Hepatocyte (in vitro differentiated cells): ENCODE measurements around the gene NCMAP. TPM values are rescaled to one million over a fixed set of nuclear protein-coding genes. Genes with fewer than 3 reads are reported as not detected.

ENCODE experiments used
- DNase-seq: peaks from one replicate; pipeline ENCODE4 v3.0.0-alpha.2; 2016; ENCODE audit warnings: low spot score
- H2AFZ ChIP-seq: fragments of 200-600 bp; sonication (generic); 2 replicates; pipeline ENCODE4 v1.6.0; 2016; ENCODE audit warnings: antibody characterized with exemption, mild to moderate bottlenecking
- H3K27ac ChIP-seq: fragments of 200-600 bp; sonication (generic); 2 replicates; pipeline ENCODE4 v1.5.1; 2016; ENCODE audit warnings: mild to moderate bottlenecking
- H3K27me3 ChIP-seq: fragments of 200-600 bp; sonication (generic); 2 replicates; pipeline ENCODE4 v1.6.1; 2016
- H3K36me3 ChIP-seq: fragments of 200-600 bp; sonication (generic); replicated peaks from 2 replicates; pipeline ENCODE4 v1.5.1; 2016; ENCODE audit warnings: low read depth; ENCODE audit not compliant: insufficient read depth
- H3K4me1 ChIP-seq: fragments of 200-600 bp; sonication (generic); 2 replicates; pipeline ENCODE4 v1.5.1; 2016; ENCODE audit warnings: mild to moderate bottlenecking, moderate library complexity; ENCODE audit not compliant: insufficient read depth
- H3K4me2 ChIP-seq: fragments of 200-600 bp; sonication (generic); 2 replicates; pipeline ENCODE4 v1.6.0; 2016
- H3K4me3 ChIP-seq: fragments of 200-600 bp; sonication (generic); 2 replicates; pipeline ENCODE4 v1.5.1; 2016; ENCODE audit warnings: mild to moderate bottlenecking
- H3K79me2 ChIP-seq: fragments of 200-600 bp; sonication (generic); 2 replicates; pipeline ENCODE4 v1.6.0; 2017; ENCODE audit warnings: mild to moderate bottlenecking
- H3K9me2 ChIP-seq: fragments of 200-600 bp; sonication (generic); replicated peaks from 2 replicates; pipeline ENCODE4 v1.6.0; 2017; ENCODE audit warnings: mild to moderate bottlenecking; ENCODE audit not compliant: insufficient read depth
- H3K9me3 ChIP-seq: fragments of 200-600 bp; sonication (generic); 2 replicates; pipeline ENCODE4 v1.5.1; 2016; ENCODE audit warnings: low read depth, mild to moderate bottlenecking
- H4K20me1 ChIP-seq: fragments of 200-600 bp; sonication (generic); 2 replicates; pipeline ENCODE4 v1.6.0; 2016; ENCODE audit warnings: mild to moderate bottlenecking; ENCODE audit not compliant: insufficient read depth, poor library complexity, severe bottlenecking
- EZH2 ChIP-seq: fragments of 200-600 bp; sonication (generic); IDR thresholded peaks from 2 replicates; pipeline ENCODE4 v1.6.1; 2016; ENCODE audit warnings: antibody characterized with exemption, mild to moderate bottlenecking, borderline replicate concordance
- EZH2phosphoT487 ChIP-seq: fragments of 200-600 bp; sonication (generic); IDR thresholded peaks from one replicate; pipeline ENCODE4 v1.6.1; 2018; ENCODE audit warnings: antibody characterized with exemption, mild to moderate bottlenecking, low read depth, moderate library complexity; ENCODE audit not compliant: unreplicated experiment, severe bottlenecking
- WGBS: methylation state at CpG from one replicate; pipeline ENCODE4 v1.1.6; 2016; ENCODE audit warnings: low lambda C conversion rate; ENCODE audit errors: missing lambda C conversion rate; 5-methylcytosine and 5-hydroxymethylcytosine counted together
- polyA plus RNA-seq: library from polyadenylated mRNA; unstranded; fragments of >200 nt; fragmentation: Nextera tagmentation; extraction: Ambion mirVana; gene quantifications from 2 replicates; pipeline ENCODE4 v1.2.1, GENCODE V29; 2016
- total RNA-seq: library from RNA; depleted of rRNA; stranded (reverse); fragments of >200 nt; gene quantifications from 2 replicates; pipeline ENCODE4 v1.2.3, GENCODE V29; 2014
- TF ChIP-seq, protein P1 (sequence below): fragments of 200-600 bp; sonication (generic); IDR thresholded peaks from 2 replicates; pipeline ENCODE4 v1.5.1; 2016; ENCODE audit warnings: antibody characterized with exemption, mild to moderate bottlenecking; ENCODE audit not compliant: poor library complexity

Gene NCMAP
- total and polyA plus RNA-seq, 2 experiments from 2014 or later, result 3.5 to 6.3 TPM

DNA sequence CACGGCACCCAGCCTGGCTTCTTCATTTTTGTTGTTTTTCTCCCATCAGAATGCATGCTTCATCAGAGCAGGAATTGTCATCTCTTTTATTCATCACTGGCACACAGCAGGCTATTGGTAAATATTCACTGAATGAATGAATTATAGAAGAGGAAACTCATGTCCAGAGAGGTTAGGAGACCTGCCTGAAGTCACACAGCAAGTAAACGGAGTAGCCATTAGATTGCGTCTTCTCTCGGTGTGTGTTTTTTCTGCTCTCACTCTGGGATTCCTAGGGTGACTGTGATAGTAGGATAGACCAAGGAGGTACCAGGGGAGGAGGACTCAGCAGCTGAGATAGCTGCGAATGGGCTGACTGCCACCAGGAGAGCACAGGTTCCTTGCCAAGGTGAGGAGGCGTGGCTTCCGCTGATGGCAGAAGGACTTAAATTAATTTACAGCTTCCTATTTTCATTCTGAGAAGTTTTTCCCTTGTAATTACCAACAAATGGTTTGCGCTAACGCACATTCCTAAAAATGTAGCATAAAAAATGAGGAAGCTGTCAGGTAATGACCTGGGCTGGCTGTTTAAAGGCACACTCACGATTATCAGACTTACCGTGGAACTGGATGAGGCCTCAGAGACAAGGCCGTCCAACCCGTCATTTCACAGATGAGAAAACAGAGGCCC, 4.5 kb upstream of the NCMAP start:
- no peak for TF ChIP-seq EZH2phosphoT487
- TF ChIP-seq, protein P1, sequence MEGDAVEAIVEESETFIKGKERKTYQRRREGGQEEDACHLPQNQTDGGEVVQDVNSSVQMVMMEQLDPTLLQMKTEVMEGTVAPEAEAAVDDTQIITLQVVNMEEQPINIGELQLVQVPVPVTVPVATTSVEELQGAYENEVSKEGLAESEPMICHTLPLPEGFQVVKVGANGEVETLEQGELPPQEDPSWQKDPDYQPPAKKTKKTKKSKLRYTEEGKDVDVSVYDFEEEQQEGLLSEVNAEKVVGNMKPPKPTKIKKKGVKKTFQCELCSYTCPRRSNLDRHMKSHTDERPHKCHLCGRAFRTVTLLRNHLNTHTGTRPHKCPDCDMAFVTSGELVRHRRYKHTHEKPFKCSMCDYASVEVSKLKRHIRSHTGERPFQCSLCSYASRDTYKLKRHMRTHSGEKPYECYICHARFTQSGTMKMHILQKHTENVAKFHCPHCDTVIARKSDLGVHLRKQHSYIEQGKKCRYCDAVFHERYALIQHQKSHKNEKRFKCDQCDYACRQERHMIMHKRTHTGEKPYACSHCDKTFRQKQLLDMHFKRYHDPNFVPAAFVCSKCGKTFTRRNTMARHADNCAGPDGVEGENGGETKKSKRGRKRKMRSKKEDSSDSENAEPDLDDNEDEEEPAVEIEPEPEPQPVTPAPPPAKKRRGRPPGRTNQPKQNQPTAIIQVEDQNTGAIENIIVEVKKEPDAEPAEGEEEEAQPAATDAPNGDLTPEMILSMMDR, result no peak
- no peak for TF ChIP-seq EZH2
- H3K36me3 ChIP-seq, result no peaks in the 10 kb centered on the region
- H4K20me1 ChIP-seq, result no peaks in the 10 kb centered on the region
- H3K4me3 ChIP-seq, result no peak overlapping the region
- peak overlapping the region; percentile 74 for H3K27ac ChIP-seq
- H3K79me2 ChIP-seq, result no peaks in the 10 kb centered on the region
- H3K9me3 ChIP-seq, result no peaks in the 10 kb centered on the region
- H3K4me1 ChIP-seq, result peaks cover 23% of the 10 kb centered on the region
- H2AFZ ChIP-seq, result no peak overlapping the region
- no peaks in the 10 kb centered on the region for H3K9me2 ChIP-seq
- no peak for DNase-seq
- 75% methylated on average over 13 of the region's 13 CpGs for WGBS
- peaks cover 3% of the 10 kb centered on the region for H3K27me3 ChIP-seq
- peak overlapping the region; percentile 43 for H3K4me2 ChIP-seq

DNA sequence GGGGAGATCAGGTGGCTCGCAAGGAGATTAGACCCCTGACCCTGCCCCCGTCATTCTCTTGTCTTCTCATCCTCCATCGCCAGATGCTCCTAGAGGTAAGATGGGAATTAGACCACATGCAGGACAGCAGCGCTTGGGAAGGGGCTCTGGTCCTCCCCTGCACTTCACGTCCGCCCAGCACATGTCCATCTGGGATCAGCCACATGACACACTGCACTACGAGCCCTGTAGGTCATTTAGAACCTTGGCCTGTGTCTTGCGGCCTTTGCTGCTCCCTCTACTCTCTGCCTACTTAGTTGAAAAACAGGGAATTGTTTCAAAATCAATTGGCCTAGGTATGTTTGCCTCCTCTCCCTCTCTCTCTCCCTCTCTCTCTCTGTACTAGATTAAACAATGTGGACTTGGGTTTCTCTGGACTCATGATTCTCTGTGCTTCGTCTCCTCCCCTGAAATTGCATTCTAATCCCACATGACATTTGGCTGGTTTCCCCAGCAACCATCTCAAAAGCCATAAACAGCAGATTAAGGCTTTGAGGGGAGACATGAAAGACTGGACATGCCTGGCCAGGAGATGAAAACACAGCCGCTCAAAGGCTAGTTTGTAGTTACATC, 3.8 kb upstream of the NCMAP start:
- H2AFZ ChIP-seq, result no peak overlapping the region
- no peaks in the 10 kb centered on the region for H3K79me2 ChIP-seq
- TF ChIP-seq EZH2phosphoT487 (no peak), EZH2 (no peak)
- TF ChIP-seq, protein P1, result no peak
- no peak overlapping the region for H3K4me3 ChIP-seq
- H3K36me3 ChIP-seq, result no peaks in the 10 kb centered on the region
- 54% methylated on average over 10 of the region's 10 CpGs for WGBS
- H3K4me1 ChIP-seq, result peaks cover 23% of the 10 kb centered on the region
- no peaks in the 10 kb centered on the region for H3K9me2 ChIP-seq
- H3K27ac ChIP-seq, result peak overlapping the region; percentile 74
- no peaks in the 10 kb centered on the region for H3K9me3 ChIP-seq
- no peaks in the 10 kb centered on the region for H4K20me1 ChIP-seq
- peak; percentile 81 for DNase-seq
- H3K27me3 ChIP-seq, result peaks cover 6% of the 10 kb centered on the region
- peak overlapping the region; percentile 43 for H3K4me2 ChIP-seq

DNA sequence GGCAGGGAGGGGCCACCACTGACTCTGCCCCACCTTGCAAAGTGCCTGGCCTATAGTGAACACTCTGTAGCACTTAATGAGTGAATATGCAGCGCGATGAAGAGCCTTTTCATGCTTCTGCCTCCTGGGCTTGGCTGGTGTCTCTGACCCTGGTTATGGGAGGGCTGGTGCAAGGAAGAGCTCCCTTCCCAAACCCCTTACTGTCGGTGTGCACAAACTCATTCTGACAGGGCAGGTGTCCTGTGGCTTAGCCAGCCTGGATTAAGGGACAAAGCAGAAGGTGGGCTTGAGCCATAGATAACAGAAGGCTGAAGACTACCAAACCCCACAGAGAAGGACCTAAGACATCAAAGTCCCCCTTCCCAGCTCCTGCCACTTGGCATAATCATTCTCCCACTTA, 2.0 kb upstream of the NCMAP start:
- no peaks in the 10 kb centered on the region for H3K9me2 ChIP-seq
- peaks cover 23% of the 10 kb centered on the region for H3K4me1 ChIP-seq
- H3K79me2 ChIP-seq, result no peaks in the 10 kb centered on the region
- 85% methylated on average over 3 of the region's 3 CpGs for WGBS
- no peak overlapping the region for H3K4me3 ChIP-seq
- H4K20me1 ChIP-seq, result no peaks in the 10 kb centered on the region
- H3K4me2 ChIP-seq, result no peak overlapping the region
- no peaks in the 10 kb centered on the region for H3K9me3 ChIP-seq
- peaks cover 6% of the 10 kb centered on the region for H3K27me3 ChIP-seq
- no peak overlapping the region for H2AFZ ChIP-seq
- TF ChIP-seq, protein P1, result no peak
- TF ChIP-seq EZH2phosphoT487 (no peak), EZH2 (no peak)
- no peak overlapping the region for H3K27ac ChIP-seq
- DNase-seq, result no peak
- H3K36me3 ChIP-seq, result no peaks in the 10 kb centered on the region
